Loucy (cell line): Measurements from ENCODE around the gene CD320.

Experiments
- CTCF ChIP-seq: fragments of 200-600 bp; sonication (generic); conservative IDR thresholded peaks from 2 replicates; pipeline ENCODE4 v1.5.1; 2014; ENCODE audit warnings: mild to moderate bottlenecking, antibody characterized with exemption, low read length
- EZH2phosphoT487 ChIP-seq: fragments of 200-600 bp; IDR thresholded peaks from 2 replicates; pipeline ENCODE4 v1.6.1; 2018; ENCODE audit warnings: antibody characterized with exemption, mild to moderate bottlenecking, moderate library complexity, borderline replicate concordance

- no peak for TF ChIP-seq CTCF
- TF ChIP-seq EZH2phosphoT487 = no peak
These were observed 52.6 kb downstream of the CD320 start for GRCh38 chr19:8255426-8256125.
